ENCODE results near the gene ASB3.
"Not testable (repeated sequence)": the region's sequence is repeated elsewhere in the genome, so short reads cannot be mapped to it uniquely, and the experiment has no call there.

The ASB3 gene, protein sequence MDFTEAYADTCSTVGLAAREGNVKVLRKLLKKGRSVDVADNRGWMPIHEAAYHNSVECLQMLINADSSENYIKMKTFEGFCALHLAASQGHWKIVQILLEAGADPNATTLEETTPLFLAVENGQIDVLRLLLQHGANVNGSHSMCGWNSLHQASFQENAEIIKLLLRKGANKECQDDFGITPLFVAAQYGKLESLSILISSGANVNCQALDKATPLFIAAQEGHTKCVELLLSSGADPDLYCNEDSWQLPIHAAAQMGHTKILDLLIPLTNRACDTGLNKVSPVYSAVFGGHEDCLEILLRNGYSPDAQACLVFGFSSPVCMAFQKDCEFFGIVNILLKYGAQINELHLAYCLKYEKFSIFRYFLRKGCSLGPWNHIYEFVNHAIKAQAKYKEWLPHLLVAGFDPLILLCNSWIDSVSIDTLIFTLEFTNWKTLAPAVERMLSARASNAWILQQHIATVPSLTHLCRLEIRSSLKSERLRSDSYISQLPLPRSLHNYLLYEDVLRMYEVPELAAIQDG

DNA sequence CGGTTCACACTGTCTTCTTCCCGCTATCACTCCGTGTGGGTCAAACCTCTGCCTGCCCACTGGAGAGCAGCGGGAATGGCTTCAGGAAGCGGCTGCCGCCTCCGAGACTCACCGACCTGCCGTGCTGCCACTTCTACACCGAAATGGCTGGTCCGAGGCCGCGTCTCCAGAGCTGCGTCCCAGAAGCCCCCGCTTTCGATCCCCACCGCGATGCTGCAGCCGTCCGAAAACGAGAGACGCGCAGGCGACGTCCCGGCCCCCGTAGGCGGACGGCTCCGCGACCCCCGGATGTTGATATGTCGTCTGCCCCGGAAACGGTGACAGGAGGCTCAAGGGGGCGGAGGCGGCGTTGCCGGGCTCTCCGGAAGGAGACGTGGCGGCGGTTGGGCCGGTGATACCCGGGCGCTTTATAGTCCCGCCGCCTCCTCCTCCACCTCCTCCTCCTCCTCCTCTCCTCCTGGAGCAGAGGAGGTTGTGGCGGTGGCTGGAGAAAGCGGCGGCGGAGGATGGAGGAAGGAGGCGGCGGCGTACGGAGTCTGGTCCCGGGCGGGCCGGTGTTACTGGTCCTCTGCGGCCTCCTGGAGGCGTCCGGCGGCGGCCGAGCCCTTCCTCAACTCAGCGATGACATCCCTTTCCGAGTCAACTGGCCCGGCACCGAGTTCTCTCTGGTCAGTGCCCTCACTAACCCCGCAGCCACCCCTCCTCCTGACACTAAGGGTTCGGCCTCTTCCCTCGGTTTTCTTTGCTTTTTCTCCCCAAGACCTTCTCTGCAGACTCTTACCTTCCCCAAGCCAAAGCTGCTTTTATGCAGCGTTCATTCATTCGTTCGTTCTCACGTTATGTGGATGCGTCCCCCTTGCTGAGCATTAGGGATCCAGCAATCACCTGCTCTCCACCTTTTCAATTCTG, at the start of gene ASB3, which contains the start of gene ERLEC1:
Gene ASB3 (minus strand): TSS at position 249 of the 909 bp plus-strand sequence. CDS start 21,381 bp downstream, outside the sequence.
Gene ERLEC1 (plus strand): TSS at position 340 of the 909 bp plus-strand sequence. CDS start 167 bp downstream, at position 507.
- peak; percentile 81 for DNase-seq (ENCODE audit: low read depth)

DNA sequence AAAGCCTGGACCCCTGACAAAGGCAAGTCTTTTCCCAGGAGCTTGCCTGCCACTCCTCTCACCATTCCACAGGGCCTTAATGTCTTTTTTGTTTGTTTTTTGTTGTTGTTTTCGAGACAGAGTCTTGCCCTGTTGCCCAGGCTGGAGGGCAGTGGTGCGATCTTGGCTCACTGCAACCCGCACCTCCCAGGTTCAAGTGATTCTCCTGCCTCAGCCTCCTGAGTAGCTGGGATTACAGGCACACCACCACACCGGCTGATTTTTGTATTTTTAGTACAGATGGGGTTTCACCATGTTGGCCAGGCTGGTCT, 43.2 kb upstream of the ASB3 start:
- not testable (repeated sequence) for DNase-seq (ENCODE audit: low read depth)

DNA sequence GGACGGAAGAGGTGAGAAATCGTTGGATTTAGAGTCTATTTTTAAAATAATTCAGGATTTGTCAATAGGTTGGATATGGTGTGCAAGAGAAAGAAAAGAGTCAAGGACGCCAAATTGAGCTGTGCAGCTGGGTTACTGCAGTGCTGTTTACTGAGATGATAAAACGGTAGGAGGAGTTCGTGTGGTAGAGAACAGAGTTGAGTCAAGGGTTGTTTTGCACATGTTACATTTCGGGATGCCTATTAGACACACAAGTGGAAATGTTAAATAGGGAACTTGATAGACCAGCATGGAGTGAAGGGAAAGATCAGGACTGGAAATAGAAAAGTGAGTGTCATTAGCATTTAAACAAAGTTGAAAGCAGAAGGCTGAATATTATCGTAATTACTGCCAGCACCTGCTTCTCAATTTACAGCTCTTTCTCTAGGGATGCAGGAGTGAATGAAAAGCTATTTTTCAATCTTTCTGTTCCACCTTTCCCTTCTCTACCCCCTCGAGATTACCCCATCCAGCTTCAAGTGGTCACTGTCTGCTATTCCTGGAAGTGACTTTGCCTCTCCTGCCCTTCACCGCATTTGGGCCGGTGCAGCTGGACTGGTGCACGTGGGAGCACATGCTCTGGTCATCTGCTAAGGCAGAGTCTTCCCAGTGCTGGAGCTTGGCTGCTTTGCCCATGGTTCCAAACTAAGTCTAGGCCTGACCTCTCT, 42.7 kb upstream of the ASB3 start:
- DNase-seq (ENCODE audit: low read depth), result no peak

DNA sequence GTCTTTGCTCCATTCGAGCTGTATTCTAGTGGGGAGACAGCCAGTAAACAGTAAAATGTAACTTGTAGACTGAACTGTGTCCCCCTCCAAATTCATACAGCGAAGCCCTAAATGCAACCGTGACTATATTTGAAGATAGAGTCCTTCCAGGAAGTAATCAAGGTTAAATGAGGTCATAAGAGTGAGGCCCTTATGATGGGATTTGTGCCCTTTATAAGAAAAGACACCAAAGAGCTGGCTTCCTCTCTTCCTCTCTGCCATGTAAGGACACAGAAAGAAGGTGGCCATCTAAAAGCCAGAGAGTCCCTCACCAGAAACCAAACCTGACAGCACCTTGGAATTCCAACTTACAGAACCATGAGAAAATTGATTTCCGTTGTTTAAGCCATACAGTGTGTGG, 41.6 kb upstream of the ASB3 start:
- no peak for DNase-seq (ENCODE audit: low read depth)

DNA sequence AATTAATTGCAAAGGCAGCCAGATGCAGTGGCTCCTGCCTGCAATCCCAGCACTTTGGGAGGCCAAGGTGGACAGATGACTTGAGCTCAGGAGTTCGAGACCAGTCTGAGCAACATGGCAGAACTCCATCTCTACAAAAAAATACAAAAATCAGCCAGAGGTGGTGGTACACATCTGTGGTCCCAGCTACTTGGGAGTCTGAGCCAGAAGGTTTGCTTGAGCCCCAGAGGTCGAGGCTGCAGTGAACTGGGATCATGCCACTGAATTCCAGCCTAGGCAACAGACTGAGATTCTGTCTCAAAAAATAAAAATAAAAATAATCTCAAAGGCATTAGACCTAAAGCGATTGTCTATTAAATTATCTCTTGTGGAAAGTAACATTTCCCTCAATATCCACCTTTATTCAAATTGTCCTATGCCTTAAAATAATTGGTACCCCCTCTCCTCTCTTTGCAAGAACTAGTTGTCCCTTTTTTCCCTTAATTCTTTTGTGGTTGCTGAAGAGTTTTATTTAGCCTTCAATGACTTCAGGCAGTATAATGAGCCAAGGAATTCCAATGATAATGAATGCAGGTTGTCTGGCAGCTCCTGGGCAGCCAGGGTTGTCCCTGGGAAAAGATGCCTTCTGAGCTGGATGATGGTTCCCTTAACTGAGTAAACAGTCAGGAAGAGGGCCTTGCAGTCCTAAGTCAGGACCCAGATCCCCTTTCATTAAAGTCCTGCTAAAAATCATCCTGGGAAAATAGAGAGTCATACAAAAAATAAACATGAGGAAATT, 40.8 kb upstream of the ASB3 start:
- DNase-seq (ENCODE audit: low read depth), result no peak

DNA sequence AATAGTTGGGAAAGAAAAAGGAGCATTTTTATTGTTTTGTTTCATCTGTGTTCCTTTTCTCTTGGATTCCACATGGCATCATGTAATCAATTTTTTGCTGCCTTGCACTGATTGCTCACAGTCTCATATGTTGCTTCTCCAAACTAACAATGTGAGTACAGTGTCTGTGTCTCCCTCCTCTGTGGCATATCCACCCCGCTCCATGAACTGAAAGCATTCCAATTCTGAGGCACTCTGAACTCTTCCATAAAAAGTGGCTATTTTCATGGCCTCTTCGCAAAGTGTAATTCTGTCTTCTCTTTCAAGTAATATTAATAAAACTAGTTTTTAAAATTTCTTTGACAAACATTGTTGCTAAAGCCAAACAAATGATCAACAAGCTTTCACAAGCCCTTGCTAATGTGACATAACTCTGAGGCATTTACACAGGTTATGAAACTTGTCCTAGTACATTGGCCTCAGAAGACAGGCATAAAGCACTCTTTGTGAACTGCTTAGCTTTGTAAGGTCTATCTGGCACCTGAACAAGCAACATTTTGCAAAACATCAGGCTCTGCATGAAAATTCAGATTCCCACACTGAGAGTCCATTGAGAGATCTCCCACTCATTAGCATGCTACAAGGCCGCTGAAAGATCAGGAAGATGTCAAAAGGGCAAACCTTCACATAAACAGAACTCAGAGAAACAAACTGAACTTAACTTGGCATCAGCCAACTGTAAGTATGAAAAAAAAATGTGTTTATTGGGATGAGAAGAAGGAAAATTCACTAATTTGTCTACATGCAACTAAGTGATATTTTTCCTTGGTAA, 40.0 kb upstream of the ASB3 start:
- no peak for DNase-seq (ENCODE audit: low read depth)

DNA sequence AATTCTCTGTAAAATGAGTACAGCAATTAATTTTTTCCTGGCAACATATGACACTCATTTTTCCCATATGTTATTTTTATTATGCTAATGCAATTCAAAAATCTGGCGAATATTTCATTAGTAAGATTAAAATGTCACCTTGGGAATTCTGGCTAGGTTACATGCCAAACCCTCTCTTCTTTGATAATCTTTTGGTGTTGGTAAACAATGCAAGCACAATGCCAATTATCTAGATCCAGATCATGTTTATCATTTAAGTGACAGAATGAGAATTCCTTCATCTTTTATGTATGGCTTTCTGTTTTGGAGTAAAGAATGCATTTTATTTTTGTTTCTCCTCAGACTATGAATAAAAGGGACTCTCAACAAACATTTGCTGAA, 39.3 kb upstream of the ASB3 start:
- DNase-seq (ENCODE audit: low read depth), result no peak

DNA sequence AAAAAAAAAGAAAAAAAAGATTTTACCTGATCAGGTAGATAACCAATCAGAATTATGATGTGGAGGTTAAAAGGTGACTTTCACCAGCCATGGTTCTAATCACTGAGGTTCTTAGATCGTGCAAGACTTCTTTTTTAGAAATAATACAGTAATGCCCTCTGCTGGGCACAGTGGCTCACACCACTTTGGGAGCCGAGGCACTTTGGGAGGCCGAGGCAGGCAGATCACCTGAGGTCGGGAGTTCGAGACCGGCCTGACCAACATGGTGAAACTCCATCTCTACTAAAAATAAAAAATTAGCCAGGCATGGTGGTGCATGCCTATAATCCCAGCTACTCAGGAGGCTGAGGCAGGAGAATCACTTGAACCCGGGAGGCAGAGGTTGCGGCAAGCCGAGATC, 36.9 kb upstream of the ASB3 start:
- not testable (repeated sequence) for DNase-seq (ENCODE audit: low read depth)

DNA sequence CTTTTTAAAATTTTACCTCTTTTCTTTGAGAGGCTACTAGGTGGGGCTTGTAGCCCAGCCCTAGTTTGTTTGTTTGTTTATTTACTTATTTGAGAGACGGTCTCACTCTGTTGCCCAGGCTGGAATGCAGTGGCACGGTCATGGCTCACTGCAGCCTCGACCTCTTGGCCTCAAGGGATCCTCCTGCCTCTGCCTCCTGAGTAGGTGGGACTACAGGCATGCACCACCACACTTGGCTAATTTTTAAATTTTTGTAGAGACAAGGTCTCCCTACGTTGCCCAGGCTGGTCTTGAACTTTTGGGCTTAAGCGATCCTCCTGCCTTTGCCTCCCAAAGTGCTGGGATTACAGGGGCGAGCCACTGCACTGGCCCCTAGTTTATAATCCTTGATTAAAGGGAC, 35.1 kb upstream of the ASB3 start:
- DNase-seq (ENCODE audit: low read depth), result no peak

DNA sequence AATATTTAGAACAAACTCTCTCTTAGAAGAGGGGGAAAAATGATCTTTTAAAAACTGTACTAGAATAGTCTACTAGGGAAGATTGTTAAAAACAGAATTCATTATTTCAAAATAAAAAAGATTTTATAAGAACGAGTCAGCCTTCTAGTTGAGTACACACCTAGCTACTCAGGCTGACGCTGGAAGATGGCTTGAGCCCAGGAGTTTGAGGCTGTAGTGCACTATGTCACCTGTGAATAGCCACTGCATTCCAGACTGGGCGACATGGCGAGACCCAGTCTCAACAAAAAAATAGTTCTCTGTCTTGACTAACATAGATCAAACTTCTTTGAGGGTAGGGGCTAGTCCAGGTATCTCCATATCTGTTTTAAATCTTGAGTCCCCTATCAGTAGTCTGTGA, 34.0 kb upstream of the ASB3 start:
- no peak for DNase-seq (ENCODE audit: low read depth)

DNA sequence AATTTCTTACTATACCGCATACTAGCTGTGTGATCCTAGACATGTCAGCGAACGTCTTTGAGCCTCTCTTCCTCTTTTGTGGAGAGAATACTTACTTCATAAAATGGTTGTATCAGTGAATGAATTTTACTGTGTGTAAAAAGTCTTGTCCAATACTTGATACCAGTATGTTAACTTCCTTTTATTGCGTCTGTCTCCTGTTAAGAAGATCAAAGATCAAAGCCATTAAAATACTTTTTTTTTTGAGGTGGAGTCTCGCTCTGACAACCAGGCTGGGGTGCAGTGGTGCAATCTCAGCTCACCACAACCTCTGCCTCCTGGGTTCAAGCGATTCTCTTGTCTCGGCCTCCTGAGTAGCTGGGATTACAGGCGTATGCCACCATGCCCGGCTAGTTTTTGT, 33.3 kb upstream of the ASB3 start:
- no peak for DNase-seq (ENCODE audit: low read depth)

DNA sequence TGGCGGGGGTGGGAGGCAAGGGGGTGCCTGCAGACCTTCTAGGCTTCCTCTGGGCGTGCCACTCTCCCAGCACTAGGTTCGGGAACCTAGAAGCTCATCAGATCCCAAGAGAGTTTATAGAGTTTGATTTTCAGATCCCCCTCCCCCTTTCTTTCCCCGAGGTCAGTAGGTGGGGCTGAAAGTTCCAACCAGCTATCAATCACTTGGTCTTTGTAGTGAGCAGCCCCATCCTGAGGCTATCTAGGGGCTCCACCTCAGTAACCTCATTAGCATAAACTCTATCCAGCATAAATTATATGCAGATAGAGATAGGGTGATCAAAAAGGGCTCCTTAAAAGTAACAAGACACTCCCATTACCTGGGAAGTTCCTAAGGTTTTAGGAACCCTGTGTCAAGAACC, 32.9 kb upstream of the ASB3 start:
- no peak for DNase-seq (ENCODE audit: low read depth)

DNA sequence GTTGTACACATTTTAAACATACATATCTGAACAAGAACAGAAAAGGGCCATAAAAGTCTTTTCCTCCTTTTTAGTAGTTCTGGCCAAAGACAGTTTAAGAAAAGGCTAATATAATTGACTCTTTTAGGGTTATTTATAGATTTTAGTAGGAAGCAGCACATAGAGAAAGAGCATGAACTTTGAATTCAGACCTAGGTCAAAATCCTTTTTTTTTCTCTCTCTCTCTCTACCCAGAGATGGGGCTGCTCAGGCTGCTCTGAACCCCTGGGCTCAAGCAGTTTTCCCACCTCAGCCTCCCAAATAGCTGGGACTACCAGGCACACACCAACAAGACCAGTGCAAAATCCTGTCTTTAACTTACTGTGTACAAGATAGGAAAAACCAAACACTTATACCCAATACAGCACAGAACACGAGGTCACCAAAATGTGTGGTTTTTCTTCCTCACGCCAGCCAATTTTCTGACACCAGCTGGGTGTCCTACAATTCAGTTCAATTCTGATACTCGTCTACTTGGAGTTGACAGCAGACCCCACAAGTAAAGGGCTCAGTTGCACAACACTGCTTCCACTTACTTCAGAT, 32.2 kb upstream of the ASB3 start:
- no peak for DNase-seq (ENCODE audit: low read depth)

DNA sequence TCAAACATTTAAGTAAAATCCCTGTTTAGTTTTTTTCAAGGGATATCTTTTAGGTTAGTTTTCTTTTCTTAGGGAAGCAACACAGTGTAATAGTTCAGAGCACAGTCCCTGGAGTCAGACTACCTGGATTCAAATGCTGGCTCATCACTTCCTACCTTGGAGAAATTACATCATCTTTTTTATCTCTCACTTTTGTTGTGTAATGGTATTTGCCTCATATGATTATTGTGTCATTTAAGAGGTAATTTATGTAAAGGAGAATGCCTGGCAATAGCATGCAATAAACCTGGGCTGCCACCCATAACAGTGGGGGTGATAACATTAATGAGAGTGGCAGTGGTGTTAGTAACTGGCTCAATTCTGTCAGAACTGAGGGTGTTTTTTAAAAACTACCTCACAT, 26.4 kb upstream of the ASB3 start:
- DNase-seq (ENCODE audit: low read depth), result no peak

DNA sequence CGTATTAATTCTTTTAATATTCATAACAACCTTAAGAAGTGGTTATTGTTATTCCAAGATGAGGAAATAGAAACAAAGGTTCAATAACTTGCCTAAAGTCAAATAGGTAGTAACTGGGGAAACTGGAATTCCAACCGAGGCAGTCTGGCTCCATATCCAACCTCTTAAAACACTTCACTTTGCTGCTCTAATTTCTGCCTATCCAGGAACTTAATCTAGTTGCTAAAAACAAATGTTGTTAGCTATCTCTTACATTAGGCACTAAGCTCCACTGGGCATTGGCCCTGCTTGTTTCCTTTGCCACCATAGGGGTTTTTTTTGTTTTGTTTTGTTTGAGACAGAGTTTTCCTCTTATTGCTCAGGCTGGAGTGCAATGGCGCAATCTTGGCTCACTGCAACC, 24.8 kb upstream of the ASB3 start:
- DNase-seq (ENCODE audit: low read depth), result no peak

DNA sequence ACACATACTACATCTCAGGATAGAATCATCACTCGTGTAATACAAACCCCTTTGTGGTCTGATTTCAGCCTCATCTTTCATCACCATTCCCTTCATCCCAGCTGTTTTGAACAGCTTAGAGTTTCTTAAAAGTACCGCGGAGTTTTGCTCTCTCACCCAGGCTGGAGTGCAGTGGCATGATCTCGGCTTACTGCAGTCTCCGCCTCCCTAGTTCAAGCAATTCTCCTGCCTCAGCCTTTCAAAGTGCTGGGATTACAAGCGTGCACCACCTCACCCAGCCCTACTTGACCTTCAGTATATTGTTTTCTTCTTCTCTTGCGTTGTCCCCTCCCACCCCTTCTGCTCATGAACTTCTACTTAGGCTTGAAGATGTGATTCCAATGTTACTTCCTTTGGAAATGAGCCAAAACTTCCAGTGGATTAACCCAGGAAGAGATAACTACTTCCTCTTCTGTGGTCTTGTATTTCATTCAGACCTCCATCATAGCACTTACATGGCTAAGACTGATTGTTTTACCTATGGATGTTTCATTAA, 15.9 kb upstream of the ASB3 start:
- no peak for DNase-seq (ENCODE audit: low read depth)

DNA sequence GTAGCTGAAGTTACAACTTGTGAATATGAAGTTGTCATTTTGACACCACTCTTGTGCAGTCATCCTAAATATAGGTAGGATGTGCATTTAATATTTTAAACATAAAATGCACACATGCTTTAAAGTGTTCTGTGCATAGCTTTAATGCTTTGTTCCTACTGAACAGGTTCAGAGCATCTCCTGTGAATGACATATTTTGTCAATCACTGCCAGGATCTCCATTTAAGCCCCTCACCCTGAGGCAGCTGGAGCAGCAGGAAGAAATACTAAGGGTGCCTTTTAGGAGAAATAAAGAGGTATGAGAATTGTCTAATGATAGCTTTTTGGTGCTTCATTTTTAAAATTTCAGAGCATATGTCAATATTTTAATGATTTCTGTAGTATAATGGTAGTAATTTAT, 14.8 kb upstream of the ASB3 start:
- no peak for DNase-seq (ENCODE audit: low read depth)

DNA sequence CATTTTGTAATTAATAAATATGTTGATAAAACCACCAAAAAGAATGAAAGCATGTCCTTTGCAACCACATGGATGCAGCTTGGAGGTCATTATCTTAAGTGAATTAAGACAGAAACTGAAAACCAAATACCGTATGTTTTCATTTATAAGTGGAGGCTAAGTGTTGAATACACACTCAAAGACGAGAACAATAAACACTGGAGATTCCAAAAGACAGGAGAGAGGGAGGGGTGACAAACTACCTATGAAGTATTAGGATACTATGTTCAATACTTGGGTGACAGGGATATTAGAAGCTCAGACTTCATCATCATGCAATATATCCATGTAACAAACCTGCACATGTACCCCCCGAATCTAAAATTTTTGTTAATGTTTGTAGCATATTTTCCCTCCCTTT, 7.1 kb upstream of the ASB3 start:
- no peak for DNase-seq (ENCODE audit: low read depth)

DNA sequence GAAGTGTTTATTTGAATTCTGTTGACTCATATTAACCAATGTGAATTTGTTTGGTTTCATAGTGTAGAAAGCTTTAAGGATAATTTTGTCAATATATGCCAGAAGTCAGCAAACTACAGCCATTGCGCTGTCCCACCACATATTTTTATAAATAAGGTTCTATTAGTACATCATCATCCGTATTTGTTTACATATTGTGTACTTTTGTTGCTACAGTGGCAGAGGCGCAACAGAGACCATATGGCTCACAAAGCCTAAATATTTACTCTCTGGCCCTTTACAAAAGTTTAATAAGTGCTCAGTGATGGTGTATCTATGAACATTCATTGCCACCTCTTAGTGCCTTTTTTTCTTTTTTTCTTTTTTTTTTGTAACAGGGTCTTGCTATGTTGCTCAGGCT, 6.5 kb upstream of the ASB3 start:
- DNase-seq (ENCODE audit: low read depth), result no peak

Measured in stimulated activated CD8-positive, alpha-beta memory T cell treated with anti-CD3 and anti-CD28 coated beads, Interleukin-12 subunit alpha, Interleukin-12 subunit beta, amount 100 ng/mL, for 4 hours (primary cell).